ENCODE measurements around the gene AKIP1.

Gene AKIP1

GRCh38 chr11:8962841-8963240 is 51.9 kb downstream of the AKIP1 start:
- no peak for DNase-seq

GRCh38 chr11:8963569-8964323 is 52.8 kb downstream of the AKIP1 start:
- DNase-seq = peak; percentile 78

GRCh38 chr11:8964324-8965320 is 53.6 kb downstream of the AKIP1 start, which contains the start of gene TMEM9B:
TMEM9B (minus strand) TSS chr11:8964442; CDS start chr11:8964313, 129 bp downstream.
- DNase-seq = peak; percentile 79

- DNase-seq = no peak
Measured at GRCh38 chr11:8967184-8967583, 56.2 kb downstream of the AKIP1 start.

Measured in stimulated activated CD4-positive, alpha-beta T cell treated with anti-CD3 and anti-CD28 coated beads, Interleukin-4, amount 100 ng/mL, for 1 hour (primary cell).